ENCODE measurements around the gene RFNG.

DNA sequence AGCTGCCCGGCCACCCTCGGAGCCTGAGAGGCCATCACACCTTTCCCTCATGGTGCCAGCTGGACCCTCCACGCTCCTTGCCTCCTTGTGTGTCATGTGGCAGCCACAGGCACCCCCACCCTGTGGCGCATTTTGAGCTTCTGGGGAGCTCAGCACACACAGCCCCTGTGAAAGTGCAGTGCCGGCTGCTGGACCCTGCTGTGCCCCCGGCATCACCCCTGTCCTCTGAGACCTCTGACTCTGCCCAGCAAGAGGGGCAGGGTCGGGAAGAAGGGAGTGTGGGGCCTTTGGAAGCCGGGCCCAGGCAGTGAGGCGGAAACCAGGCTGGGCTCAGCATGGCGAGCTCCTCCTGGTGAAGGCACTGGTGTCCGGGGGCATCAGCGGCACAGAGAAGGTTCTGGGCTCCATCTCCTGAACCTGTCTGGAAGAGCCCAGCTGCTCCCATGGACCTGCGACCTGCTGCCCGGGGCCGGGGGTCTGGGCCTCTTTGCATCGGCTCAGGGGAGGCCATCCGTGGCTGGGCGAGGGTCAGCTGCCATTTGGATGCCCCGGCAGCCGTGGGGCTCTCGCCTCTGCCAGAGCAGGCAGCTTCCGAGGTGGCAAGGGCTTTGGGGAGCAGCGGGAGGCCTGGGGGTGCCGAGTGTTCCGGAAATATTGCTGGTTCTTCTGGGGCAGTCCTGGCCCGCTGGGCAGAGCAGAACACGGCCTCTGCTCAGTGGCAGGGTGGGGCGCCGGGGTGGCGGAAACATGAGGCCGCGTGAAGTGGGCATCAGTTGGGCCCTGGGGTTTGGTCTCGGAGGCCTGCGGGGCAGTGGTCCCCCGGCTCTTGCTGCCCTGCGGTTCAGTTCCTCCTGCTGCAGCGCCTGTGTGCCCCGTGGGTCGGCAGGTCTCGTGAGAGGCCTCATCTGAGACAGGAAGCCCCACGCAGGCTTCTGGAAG, 46.8 kb downstream of the RFNG start:
- TF ChIP-seq, protein P1, sequence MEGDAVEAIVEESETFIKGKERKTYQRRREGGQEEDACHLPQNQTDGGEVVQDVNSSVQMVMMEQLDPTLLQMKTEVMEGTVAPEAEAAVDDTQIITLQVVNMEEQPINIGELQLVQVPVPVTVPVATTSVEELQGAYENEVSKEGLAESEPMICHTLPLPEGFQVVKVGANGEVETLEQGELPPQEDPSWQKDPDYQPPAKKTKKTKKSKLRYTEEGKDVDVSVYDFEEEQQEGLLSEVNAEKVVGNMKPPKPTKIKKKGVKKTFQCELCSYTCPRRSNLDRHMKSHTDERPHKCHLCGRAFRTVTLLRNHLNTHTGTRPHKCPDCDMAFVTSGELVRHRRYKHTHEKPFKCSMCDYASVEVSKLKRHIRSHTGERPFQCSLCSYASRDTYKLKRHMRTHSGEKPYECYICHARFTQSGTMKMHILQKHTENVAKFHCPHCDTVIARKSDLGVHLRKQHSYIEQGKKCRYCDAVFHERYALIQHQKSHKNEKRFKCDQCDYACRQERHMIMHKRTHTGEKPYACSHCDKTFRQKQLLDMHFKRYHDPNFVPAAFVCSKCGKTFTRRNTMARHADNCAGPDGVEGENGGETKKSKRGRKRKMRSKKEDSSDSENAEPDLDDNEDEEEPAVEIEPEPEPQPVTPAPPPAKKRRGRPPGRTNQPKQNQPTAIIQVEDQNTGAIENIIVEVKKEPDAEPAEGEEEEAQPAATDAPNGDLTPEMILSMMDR (IDR thresholded peaks at IDR 0.05) = no peak
- TF ChIP-seq POLR2A (IDR thresholded peaks at IDR 0.05) = no peak
- TF ChIP-seq EP300 (IDR thresholded peaks at IDR 0.05) = no peak
